ENCODE measurements around the gene LRP2BP. TPM values are rescaled to one million over a fixed set of nuclear protein-coding genes. Genes with fewer than 3 reads are reported as not detected.

Gene LRP2BP
- total and polyA plus RNA-seq, 2 of the 13 experiments (the other 11 are each of a cell fraction or from before 2014, with no cell fraction given): 0.22 to 0.29 TPM

GRCh38 chr4:185425647-185426352 is 30.1 kb upstream of the LRP2BP start, which contains the start of gene UFSP2 (continued):
- TF ChIP-seq ZIK1 (CRISPR knock-in tag; IDR thresholded peaks at IDR 0.05; ENCODE audit: borderline replicate concordance, low read depth) (no peak; the same call in 1 of the 2 replicates), JUN (CRISPR knock-in tag; IDR thresholded peaks at IDR 0.05) (peak; percentile 79; the same call in 1 of the 2 replicates), ZNF691 (CRISPR knock-in tag; IDR thresholded peaks at IDR 0.05; ENCODE audit: borderline replicate concordance, low read depth) (peak; percentile 92), KMT2A (CRISPR knock-in tag; IDR thresholded peaks at IDR 0.05) (peak; percentile 78), FOXK2 (IDR thresholded peaks at IDR 0.05) (peak; percentile 99), ZNF292 (CRISPR knock-in tag; IDR thresholded peaks at IDR 0.05; ENCODE audit: borderline replicate concordance, low read depth) (peak; percentile 57; the same call in 1 of the 2 replicates), RXRA (CRISPR knock-in tag; IDR thresholded peaks at IDR 0.05) (0 out of 2 replicates have a peak, but pooled peaks have one; percentile 62), RBAK (CRISPR knock-in tag; IDR thresholded peaks at IDR 0.05) (no peak), ZFP62 (CRISPR knock-in tag; IDR thresholded peaks at IDR 0.05) (peak; percentile 94; the same call in 1 of the 2 replicates), SRY (CRISPR knock-in tag; IDR thresholded peaks at IDR 0.05) (no peak), ZNF430 (CRISPR knock-in tag; IDR thresholded peaks at IDR 0.05) (peak; percentile 54; the same call in 1 of the 2 replicates), FOSL2 (CRISPR knock-in tag; IDR thresholded peaks at IDR 0.05) (peak; percentile 33), GTF3A (CRISPR knock-in tag; conservative IDR thresholded peaks at IDR 0.05) (0 out of 2 replicates have a peak, but pooled peaks have one; percentile 64), AHR (CRISPR knock-in tag; IDR thresholded peaks at IDR 0.05) (0 out of 2 replicates have a peak, but pooled peaks have one; percentile 32), SNAPC4 (CRISPR knock-in tag; IDR thresholded peaks at IDR 0.05) (0 out of 2 replicates have a peak, but pooled peaks have one; percentile 26)
- TF ChIP-seq, protein P1, sequence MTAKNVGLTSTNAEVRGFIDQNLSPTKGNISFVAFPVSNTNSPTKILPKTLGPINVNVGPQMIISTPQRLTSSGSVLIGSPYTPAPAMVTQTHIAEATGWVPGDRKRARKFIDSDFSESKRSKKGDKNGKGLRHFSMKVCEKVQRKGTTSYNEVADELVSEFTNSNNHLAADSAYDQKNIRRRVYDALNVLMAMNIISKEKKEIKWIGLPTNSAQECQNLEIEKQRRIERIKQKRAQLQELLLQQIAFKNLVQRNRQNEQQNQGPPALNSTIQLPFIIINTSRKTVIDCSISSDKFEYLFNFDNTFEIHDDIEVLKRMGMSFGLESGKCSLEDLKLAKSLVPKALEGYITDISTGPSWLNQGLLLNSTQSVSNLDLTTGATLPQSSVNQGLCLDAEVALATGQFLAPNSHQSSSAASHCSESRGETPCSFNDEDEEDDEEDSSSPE (CRISPR knock-in tag; IDR thresholded peaks at IDR 0.05): peak; percentile 56; the same call in 1 of the 2 replicates
- TF ChIP-seq, protein P2, sequence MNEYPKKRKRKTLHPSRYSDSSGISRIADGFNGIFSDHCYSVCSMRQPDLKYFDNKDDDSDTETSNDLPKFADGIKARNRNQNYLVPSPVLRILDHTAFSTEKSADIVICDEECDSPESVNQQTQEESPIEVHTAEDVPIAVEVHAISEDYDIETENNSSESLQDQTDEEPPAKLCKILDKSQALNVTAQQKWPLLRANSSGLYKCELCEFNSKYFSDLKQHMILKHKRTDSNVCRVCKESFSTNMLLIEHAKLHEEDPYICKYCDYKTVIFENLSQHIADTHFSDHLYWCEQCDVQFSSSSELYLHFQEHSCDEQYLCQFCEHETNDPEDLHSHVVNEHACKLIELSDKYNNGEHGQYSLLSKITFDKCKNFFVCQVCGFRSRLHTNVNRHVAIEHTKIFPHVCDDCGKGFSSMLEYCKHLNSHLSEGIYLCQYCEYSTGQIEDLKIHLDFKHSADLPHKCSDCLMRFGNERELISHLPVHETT (CRISPR knock-in tag; conservative IDR thresholded peaks at IDR 0.05): peak; percentile 29; the same call in 1 of the 2 replicates

All from HepG2 (cell line).